HEK293 (cell line): ENCODE measurements around the gene KANSL1.
A peak's percentile ranks its signal among the peaks of the same experiment; 100 is the strongest.

Source experiments
- CTCF ChIA-PET: fragments of 350-600 bp; formaldehyde crosslinking; extraction: SDS; loops from one replicate; lab custom pipeline; 2021; ENCODE audit warnings: antibody characterized with exemption; lab: Yijun Ruan, JAX
- POLR2A ChIA-PET: fragments of 300-600 bp; formaldehyde crosslinking; extraction: SDS; loops from one replicate; lab custom pipeline; 2020; ENCODE audit warnings: antibody characterized with exemption, inconsistent platforms; lab: Yijun Ruan, JAX
- H3K27ac ChIP-seq: fragments of 200-500 bp; sonication (Bioruptor generic); 2 replicates; pipeline ENCODE4 v1.5.1; 2014; ENCODE audit warnings: low read depth, low read length, control low read depth, inconsistent platforms; ENCODE audit errors: extremely low read depth
- H3K36me3 ChIP-seq, 2 experiments: fragments of 200-500 bp in 1 of 2; sonication (Bioruptor generic) in 1 of 2; 1 replicate in 1 of 2; 2 replicates in 1 of 2; pipeline ENCODE4 v1.5.1; 2014 to 2017; ENCODE audit warnings: inconsistent platforms in 2 of 2, low read length in 2 of 2; ENCODE audit not compliant: control insufficient read depth in 2 of 2, insufficient read depth in 1 of 2
- H3K4me1 ChIP-seq: fragments of 200-500 bp; sonication (Bioruptor generic); 2 replicates; pipeline ENCODE4 v1.5.1; 2014; ENCODE audit warnings: mild to moderate bottlenecking, low read length, inconsistent platforms; ENCODE audit not compliant: control insufficient read depth, insufficient read depth
- H3K4me3 ChIP-seq: 2 replicates; pipeline ENCODE4 v1.5.1; 2011; ENCODE audit warnings: low read depth, mild to moderate bottlenecking, control low read depth, low read length, moderate library complexity
- H3K9me3 ChIP-seq: fragments of 200-500 bp; sonication (Bioruptor generic); 2 replicates; pipeline ENCODE4 v1.5.1; 2014; ENCODE audit warnings: low read depth, low read length, inconsistent platforms; ENCODE audit not compliant: control insufficient read depth, insufficient read depth
- AEBP2 ChIP-seq: fragments of 450-650 bp; formaldehyde crosslinking; IDR thresholded peaks from 2 replicates; pipeline ENCODE4 v1.5.1; 2016; ENCODE audit warnings: missing biosample characterization, missing genetic modification characterization, borderline replicate concordance
- EGR2 ChIP-seq: fragments of 450-650 bp; formaldehyde crosslinking; IDR thresholded peaks from 2 replicates; pipeline ENCODE4 v1.5.1; 2016; ENCODE audit warnings: low read depth, missing biosample characterization, missing genetic modification characterization
- ELK4 ChIP-seq: IDR thresholded peaks from 2 replicates; pipeline ENCODE4 v1.6.1; 2011; ENCODE audit warnings: mild to moderate bottlenecking, low read depth, low read length, borderline replicate concordance
- KLF1 ChIP-seq: fragments of 450-650 bp; formaldehyde crosslinking; IDR thresholded peaks from 2 replicates; pipeline ENCODE4 v1.5.1; 2016; ENCODE audit warnings: missing biosample characterization, missing genetic modification characterization
- KLF10 ChIP-seq: fragments of 450-650 bp; IDR thresholded peaks from 2 replicates; pipeline ENCODE4 v1.5.1; 2018; ENCODE audit warnings: missing biosample characterization, mild to moderate bottlenecking, missing genetic modification characterization
- KLF9 ChIP-seq: fragments of 450-650 bp; formaldehyde crosslinking; IDR thresholded peaks from 2 replicates; pipeline ENCODE4 v1.5.1; 2016; ENCODE audit warnings: missing biosample characterization, missing genetic modification characterization, low read depth
- REPIN1 ChIP-seq: fragments of 450-650 bp; formaldehyde crosslinking; IDR thresholded peaks from 2 replicates; pipeline ENCODE4 v1.5.1; 2017; ENCODE audit warnings: missing biosample characterization, missing genetic modification characterization, low read depth
- SCRT2 ChIP-seq: fragments of 450-650 bp; formaldehyde crosslinking; IDR thresholded peaks from 2 replicates; pipeline ENCODE4 v1.5.1; 2016; ENCODE audit warnings: missing biosample characterization, missing genetic modification characterization
- ZBTB17 ChIP-seq: fragments of 450-650 bp; formaldehyde crosslinking; IDR thresholded peaks from 2 replicates; pipeline ENCODE4 v1.5.1; 2016; ENCODE audit warnings: missing biosample characterization, missing genetic modification characterization
- ZNF132 ChIP-seq: fragments of 450-650 bp; formaldehyde crosslinking; IDR thresholded peaks from 2 replicates; pipeline ENCODE4 v1.5.1; 2017; ENCODE audit warnings: missing biosample characterization, missing genetic modification characterization, borderline replicate concordance
- ZNF366 ChIP-seq: fragments of 450-650 bp; formaldehyde crosslinking; conservative IDR thresholded peaks from 2 replicates; pipeline ENCODE4 v1.5.1; 2016; ENCODE audit warnings: missing biosample characterization, missing genetic modification characterization
- ZNF394 ChIP-seq: fragments of 450-650 bp; formaldehyde crosslinking; IDR thresholded peaks from 2 replicates; pipeline ENCODE4 v1.5.1; 2016; ENCODE audit warnings: missing biosample characterization, missing genetic modification characterization, mild to moderate bottlenecking, moderate library complexity, borderline replicate concordance
- ZNF558 ChIP-seq: fragments of 450-650 bp; formaldehyde crosslinking; IDR thresholded peaks from 2 replicates; pipeline ENCODE4 v1.5.1; 2016; ENCODE audit warnings: missing biosample characterization, missing genetic modification characterization
- ZNF560 ChIP-seq: fragments of 450-650 bp; formaldehyde crosslinking; IDR thresholded peaks from 2 replicates; pipeline ENCODE4 v1.5.1; 2017; ENCODE audit warnings: missing biosample characterization, missing genetic modification characterization, borderline replicate concordance
- ZNF561 ChIP-seq: fragments of 450-650 bp; IDR thresholded peaks from 2 replicates; pipeline ENCODE4 v1.5.1; 2018; ENCODE audit warnings: missing biosample characterization, missing genetic modification characterization, borderline replicate concordance
- ZNF621 ChIP-seq: fragments of 450-650 bp; formaldehyde crosslinking; IDR thresholded peaks from 2 replicates; pipeline ENCODE4 v1.5.1; 2017; ENCODE audit warnings: missing biosample characterization, missing genetic modification characterization
- ZNF623 ChIP-seq: fragments of 450-650 bp; formaldehyde crosslinking; IDR thresholded peaks from 2 replicates; pipeline ENCODE4 v1.5.1; 2016; ENCODE audit warnings: missing biosample characterization, missing genetic modification characterization
- ZNF747 ChIP-seq: fragments of 450-650 bp; formaldehyde crosslinking; IDR thresholded peaks from 2 replicates; pipeline ENCODE4 v1.5.1; 2016; ENCODE audit warnings: missing biosample characterization, missing genetic modification characterization
- ZNF768 ChIP-seq: fragments of 450-650 bp; formaldehyde crosslinking; IDR thresholded peaks from 2 replicates; pipeline ENCODE4 v1.5.1; 2018; ENCODE audit warnings: missing biosample characterization, mild to moderate bottlenecking, missing genetic modification characterization
- ZSCAN16 ChIP-seq: fragments of 450-650 bp; formaldehyde crosslinking; IDR thresholded peaks from 2 replicates; pipeline ENCODE4 v1.5.1; 2016; ENCODE audit warnings: missing biosample characterization, missing genetic modification characterization
- ZXDB ChIP-seq: fragments of 450-650 bp; formaldehyde crosslinking; IDR thresholded peaks from 2 replicates; pipeline ENCODE4 v1.5.1; 2016; ENCODE audit warnings: missing biosample characterization, missing genetic modification characterization
- TF ChIP-seq, protein P1 (sequence below): fragments of 450-650 bp; formaldehyde crosslinking; IDR thresholded peaks from 2 replicates; pipeline ENCODE4 v1.5.1; 2017; ENCODE audit warnings: missing biosample characterization, missing genetic modification characterization

Gene KANSL1

DNA sequence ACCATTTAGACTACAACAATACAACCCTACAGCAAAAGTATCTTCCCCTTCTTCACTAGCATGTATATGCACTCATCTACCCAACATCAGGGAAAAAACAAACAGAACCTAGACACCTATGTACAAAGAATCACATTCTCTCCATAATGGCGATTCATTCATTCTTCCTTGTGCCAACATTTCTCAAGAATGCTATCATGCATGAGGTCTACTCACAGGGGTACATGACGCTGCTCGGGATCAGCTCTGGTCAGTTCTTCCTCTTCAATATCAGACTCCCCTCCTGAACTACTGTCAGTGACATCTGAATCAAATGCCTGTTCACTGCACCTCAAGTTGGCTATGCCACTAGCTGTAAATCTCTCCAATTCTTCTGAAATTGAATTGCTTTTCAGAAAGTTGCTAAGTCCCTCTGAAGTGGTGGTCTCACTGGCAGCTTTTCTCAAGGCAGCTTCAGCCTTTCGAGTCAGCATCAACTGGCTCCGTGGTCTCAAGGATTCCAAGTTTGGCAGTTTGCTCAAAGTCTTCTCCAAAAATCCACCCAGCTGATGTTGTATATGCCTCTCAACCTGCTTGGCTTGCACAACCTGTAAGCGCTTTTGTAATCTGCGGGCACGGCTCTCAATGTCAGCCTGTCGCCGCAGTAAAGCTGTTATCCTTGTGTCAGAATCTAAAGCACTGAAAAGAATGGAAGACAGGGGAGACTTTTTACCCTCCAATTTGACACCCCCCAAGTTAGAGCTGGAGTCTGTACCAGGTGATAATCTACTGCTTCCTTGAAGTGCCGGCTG, 22.4 kb downstream of the KANSL1 start:
- peaks cover 21 to 31% of the 10 kb centered on the region in 2 experiments for H3K36me3 ChIP-seq
- no peak overlapping the region for H3K27ac ChIP-seq
- ChIA-PET POLR2A (interaction anchor here (0.6 to 1.9 kb wide), 4 partner anchors 16 to 43 kb away, joined by 3 to 5 read pairs (median 3); no protein-coding TSS in a partner anchor), CTCF (interaction anchor here (1.0 to 1.9 kb wide), 4 partner anchors 22 to 167 kb away, joined by 3 to 5 read pairs (median 3); partner anchors contain the start of gene KANSL1)
- no peak overlapping the region for H3K4me3 ChIP-seq
- no peaks in the 10 kb centered on the region for H3K9me3 ChIP-seq
- TF ChIP-seq AEBP2 (no peak), ZNF132 (no peak), SCRT2 (tag by site-specific recombination) (peak; percentile 38; the same call in 1 of the 2 replicates), ZNF560 (no peak), ZNF366 (peak; percentile 55)
- H3K4me1 ChIP-seq: peaks cover 24% of the 10 kb centered on the region

DNA sequence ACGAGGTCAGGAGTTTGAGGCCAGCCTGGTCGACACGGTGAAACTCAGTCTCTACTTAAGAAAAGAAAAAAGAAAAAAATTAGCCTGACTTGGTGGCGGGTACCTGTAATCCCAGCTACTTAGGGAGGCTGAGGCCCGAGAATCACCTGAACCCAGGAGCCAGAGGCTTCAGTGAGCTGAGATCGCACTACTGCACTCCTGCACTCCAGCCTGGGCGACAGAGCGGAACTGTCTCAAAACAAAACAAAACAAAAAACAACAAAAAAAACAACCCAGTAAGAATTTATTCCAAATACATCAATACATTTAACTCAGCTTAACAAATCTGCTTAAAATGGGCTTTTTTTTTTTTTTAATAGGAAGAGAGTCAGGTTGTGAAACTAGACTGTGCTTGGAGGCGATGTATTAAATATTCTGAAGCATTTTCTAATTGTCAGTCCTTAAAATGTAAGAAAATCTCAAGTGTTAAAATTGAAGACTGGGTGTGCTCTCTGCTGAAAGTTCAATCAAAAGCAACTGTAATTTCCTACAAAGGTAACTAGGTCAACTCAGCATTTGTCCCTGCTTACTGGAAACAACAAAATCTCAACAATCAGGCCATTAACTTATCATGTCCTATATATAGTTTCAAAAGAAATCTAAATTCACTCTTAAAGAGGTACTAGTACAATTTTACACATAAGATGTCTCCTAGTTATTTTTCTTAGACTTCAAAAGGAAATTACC, 23.2 kb downstream of the KANSL1 start:
- Histone ChIP-seq H3K9me3 (no peaks in the 10 kb centered on the region), H3K4me1 (peaks cover 24% of the 10 kb centered on the region), H3K4me3 (no peak overlapping the region)
- CTCF ChIA-PET: interaction anchor here (0.6 to 1.9 kb wide), 6 partner anchors 17 to 125 kb away, joined by 3 to 5 read pairs (median 3); partner anchors contain the start of gene KANSL1
- POLR2A ChIA-PET: interaction anchor here (0.6 to 1.9 kb wide), 2 partner anchors 35 to 39 kb away, joined by 3 to 5 read pairs; no protein-coding TSS in a partner anchor
- TF ChIP-seq ZNF768 (tag by site-specific recombination) (no peak), ZNF747 (tag by site-specific recombination) (no peak), ZXDB (no peak), EGR2 (tag by site-specific recombination) (no peak), ZNF394 (tag by site-specific recombination) (no peak), ZNF558 (tag by site-specific recombination) (no peak), ZSCAN16 (no peak)
- TF ChIP-seq, protein P1, sequence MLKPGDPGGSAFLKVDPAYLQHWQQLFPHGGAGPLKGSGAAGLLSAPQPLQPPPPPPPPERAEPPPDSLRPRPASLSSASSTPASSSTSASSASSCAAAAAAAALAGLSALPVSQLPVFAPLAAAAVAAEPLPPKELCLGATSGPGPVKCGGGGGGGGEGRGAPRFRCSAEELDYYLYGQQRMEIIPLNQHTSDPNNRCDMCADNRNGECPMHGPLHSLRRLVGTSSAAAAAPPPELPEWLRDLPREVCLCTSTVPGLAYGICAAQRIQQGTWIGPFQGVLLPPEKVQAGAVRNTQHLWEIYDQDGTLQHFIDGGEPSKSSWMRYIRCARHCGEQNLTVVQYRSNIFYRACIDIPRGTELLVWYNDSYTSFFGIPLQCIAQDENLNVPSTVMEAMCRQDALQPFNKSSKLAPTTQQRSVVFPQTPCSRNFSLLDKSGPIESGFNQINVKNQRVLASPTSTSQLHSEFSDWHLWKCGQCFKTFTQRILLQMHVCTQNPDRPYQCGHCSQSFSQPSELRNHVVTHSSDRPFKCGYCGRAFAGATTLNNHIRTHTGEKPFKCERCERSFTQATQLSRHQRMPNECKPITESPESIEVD (tag by site-specific recombination): peak; percentile 39
- TF ChIP-seq, all 188 proteins: peak for 1
- Histone ChIP-seq H3K36me3 (peaks cover 16 to 31% of the 10 kb centered on the region in 2 experiments), H3K27ac (no peak overlapping the region)

- H3K4me1 ChIP-seq: peaks cover 42% of the 10 kb centered on the region
- H3K27ac ChIP-seq: peak overlapping the region; percentile 0; the same call in 1 of the 2 replicates
- H3K9me3 ChIP-seq: no peaks in the 10 kb centered on the region
- ChIA-PET CTCF (interaction anchor here (0.9 to 1.8 kb wide), 6 partner anchors 9 to 124 kb away, joined by 3 to 8 read pairs (median 4); no protein-coding TSS in a partner anchor), POLR2A (no interaction called here)
- no peak overlapping the region for H3K4me3 ChIP-seq
- peaks cover 16 to 31% of the 10 kb centered on the region in 2 experiments for H3K36me3 ChIP-seq
- TF ChIP-seq KLF1 (tag by site-specific recombination): peak; percentile 85
- TF ChIP-seq KLF10 (tag by site-specific recombination): 0 out of 2 replicates have a peak, but pooled peaks have one; percentile 32
- TF ChIP-seq ZNF561 (tag by site-specific recombination): 0 out of 2 replicates have a peak, but pooled peaks have one; percentile 11
- no peak for TF ChIP-seq ZBTB17 (tag by site-specific recombination)
- TF ChIP-seq ELK4: no peak
- TF ChIP-seq REPIN1 (tag by site-specific recombination): no peak
- no peak for TF ChIP-seq ZNF623
- TF ChIP-seq ZNF621 (tag by site-specific recombination): no peak
- TF ChIP-seq, protein P1 (tag by site-specific recombination): peak; percentile 90
- TF ChIP-seq KLF9 (tag by site-specific recombination): peak; percentile 60
These were observed 25.2 kb downstream of the KANSL1 start for GRCh38 chr17:46167826-46168569.
